Testis (tissue), 3 donors: ENCODE measurements around the gene NRF1. TPM values are rescaled to one million over a fixed set of nuclear protein-coding genes. Genes with fewer than 3 reads are reported as not detected.

ENCODE experiments used
- DNase-seq: peaks from one replicate; pipeline ENCODE4 v3.0.0-alpha.2; 2019
- H3K27ac ChIP-seq, 2 donors: fragments of 200-600 bp; sonication (generic); one replicate each; pipeline ENCODE4 v1.5.1; 2019
- H3K27me3 ChIP-seq: fragments of 200-600 bp; sonication (generic); one replicate; pipeline ENCODE4 v1.5.1; 2019
- H3K36me3 ChIP-seq: fragments of 200-600 bp; sonication (generic); one replicate; pipeline ENCODE4 v1.5.1; 2017; ENCODE audit warnings: low read depth; ENCODE audit errors: missing control alignments
- H3K4me1 ChIP-seq: fragments of 200-600 bp; sonication (generic); one replicate; pipeline ENCODE4 v1.5.1; 2019
- H3K4me3 ChIP-seq, 2 donors: fragments of 200-600 bp; sonication (generic); one replicate each; pipeline ENCODE4 v1.5.1; 2017 to 2019
- H3K9me3 ChIP-seq: fragments of 200-600 bp; sonication (generic); one replicate; pipeline ENCODE4 v1.5.1; 2017
- POLR2A ChIP-seq: fragments of 450-650 bp; IDR thresholded peaks from one replicate; pipeline ENCODE4 v1.6.1; 2017; ENCODE audit warnings: antibody characterized with exemption, mild to moderate bottlenecking, moderate library complexity
- WGBS, 2 donors: methylation state at CpG; one replicate each; pipeline ENCODE4 v1.1.5; 2018; 5-methylcytosine and 5-hydroxymethylcytosine counted together
- intact Hi-C: fragments of 100-400 bp; cut with DNase I; formaldehyde crosslinking; loops from one replicate; pipeline ENCODE4 v1.15.1; 2023; ENCODE audit warnings: low total_unique reads
- polyA plus RNA-seq: library from polyadenylated mRNA; stranded (reverse); fragments of 350-450 nt; fragmentation: Illumina TruSeq; extraction: RNeasy Lipid Tissue Mini Kit (QIAGEN cat#74804); gene quantifications from one replicate; pipeline ENCODE4 v1.2.3, GENCODE V29; 2014; ENCODE audit warnings: low read depth, low replicate concordance; ENCODE audit not compliant: insufficient read depth
- total RNA-seq, 2 donors: library from RNA; depleted of rRNA; stranded (reverse); fragments of >200 nt; gene quantifications; one replicate each; pipeline ENCODE4 v1.2.3, GENCODE V29; 2016
- TF ChIP-seq, protein P1 (sequence below), 3 experiments: fragments of 450-650 bp in 2 of 3; fragments of 200-600 bp in 1 of 3; sonication (generic) in 1 of 3; IDR thresholded peaks; one replicate each; pipeline ENCODE4 v1.5.1; 2016 to 2019; ENCODE audit warnings: antibody characterized with exemption in 3 of 3, mild to moderate bottlenecking in 2 of 3, moderate library complexity in 1 of 3

NRF1 gene
- total and polyA plus RNA-seq, 3 donors from 2014 or later = 16.9 to 41.6 (median 26.9) TPM

DNA sequence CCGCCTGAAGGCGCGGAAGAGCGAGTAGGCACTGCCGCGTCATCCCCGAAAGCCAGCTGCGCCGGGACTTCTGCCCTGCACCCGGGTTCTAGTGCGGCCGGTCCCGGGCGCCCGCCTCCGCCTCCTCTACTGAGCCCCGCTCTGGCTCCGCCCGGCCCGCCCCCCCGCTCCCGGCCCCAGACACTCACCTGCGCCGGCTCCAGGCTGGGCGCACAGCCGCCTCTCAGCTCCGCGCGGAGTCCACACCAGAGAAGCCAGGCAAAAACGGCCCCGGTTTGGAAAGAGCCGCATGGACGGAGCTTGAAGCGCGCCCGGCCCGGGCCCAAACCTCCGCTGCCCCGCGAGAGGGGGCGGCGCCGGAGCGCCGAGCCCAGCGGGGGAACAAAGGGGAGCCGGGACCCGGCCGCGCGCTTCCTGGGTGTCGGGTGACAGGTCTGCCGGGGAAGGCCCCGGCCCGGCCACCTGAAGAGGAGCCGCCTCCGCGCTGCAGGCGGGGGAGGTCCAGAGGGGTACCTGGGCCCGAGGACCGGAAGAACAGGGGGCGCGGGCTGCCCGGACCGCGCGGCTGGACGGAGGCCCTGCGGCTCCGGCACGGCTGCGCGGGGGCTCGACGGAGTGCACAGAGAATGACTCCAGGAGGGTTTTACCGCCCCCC, 168.2 kb downstream of the NRF1 start:
- peaks cover 10% of the 10 kb centered on the region for H3K27me3 ChIP-seq
- DNase-seq = no peak
- intact Hi-C loops = no loop called here
- H3K4me1 ChIP-seq = peaks cover 21% of the 10 kb centered on the region
- no peak for TF ChIP-seq POLR2A
- TF ChIP-seq, protein P1, sequence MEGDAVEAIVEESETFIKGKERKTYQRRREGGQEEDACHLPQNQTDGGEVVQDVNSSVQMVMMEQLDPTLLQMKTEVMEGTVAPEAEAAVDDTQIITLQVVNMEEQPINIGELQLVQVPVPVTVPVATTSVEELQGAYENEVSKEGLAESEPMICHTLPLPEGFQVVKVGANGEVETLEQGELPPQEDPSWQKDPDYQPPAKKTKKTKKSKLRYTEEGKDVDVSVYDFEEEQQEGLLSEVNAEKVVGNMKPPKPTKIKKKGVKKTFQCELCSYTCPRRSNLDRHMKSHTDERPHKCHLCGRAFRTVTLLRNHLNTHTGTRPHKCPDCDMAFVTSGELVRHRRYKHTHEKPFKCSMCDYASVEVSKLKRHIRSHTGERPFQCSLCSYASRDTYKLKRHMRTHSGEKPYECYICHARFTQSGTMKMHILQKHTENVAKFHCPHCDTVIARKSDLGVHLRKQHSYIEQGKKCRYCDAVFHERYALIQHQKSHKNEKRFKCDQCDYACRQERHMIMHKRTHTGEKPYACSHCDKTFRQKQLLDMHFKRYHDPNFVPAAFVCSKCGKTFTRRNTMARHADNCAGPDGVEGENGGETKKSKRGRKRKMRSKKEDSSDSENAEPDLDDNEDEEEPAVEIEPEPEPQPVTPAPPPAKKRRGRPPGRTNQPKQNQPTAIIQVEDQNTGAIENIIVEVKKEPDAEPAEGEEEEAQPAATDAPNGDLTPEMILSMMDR (IDR thresholded peaks at IDR 0.05) = no peak
- no peak overlapping the region for H3K27ac ChIP-seq
- H3K9me3 ChIP-seq = no peaks in the 10 kb centered on the region
- peak overlapping the region; percentile 19 to 55 for H3K4me3 ChIP-seq
- H3K36me3 ChIP-seq = no peaks in the 10 kb centered on the region
- WGBS, 2 donors = 0% methylated on average over 7 to 32 of the region's 76 CpGs

DNA sequence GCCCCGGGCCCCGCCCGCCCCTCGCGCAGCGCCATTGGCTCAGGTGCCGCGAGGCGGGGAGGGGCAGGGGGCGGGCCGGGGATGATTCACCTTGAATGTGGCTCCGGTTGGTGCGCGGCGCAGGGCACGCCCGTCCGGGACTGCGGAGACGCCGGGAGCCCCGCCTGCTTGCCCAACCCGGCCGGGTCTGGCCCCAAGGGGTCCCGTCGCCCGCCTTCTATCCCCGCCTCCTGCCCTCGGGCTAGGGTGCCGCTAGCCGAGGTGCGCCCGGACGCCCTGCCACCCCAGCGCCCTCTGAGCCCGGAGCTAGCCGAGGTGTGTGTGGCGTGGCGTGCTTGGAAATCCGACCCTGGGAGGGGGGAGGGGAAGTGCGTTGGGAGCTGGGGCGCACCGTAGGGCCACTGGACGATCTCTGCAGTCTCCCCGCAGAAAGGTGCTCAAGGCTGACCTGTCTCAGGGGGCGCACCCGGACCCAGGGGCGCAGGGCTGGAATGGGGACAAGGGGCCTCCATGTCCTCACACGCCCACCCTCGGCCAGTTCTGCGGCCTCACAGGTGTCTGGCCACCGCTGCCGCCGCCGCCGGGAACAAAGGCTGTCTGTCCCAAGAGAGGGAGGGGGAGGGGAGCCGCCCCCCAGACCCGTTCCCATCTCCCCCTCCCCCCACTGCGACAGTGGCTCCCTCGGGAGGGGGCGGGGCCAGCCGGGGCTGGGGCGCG, 168.9 kb downstream of the NRF1 start:
- peaks cover 21% of the 10 kb centered on the region for H3K4me1 ChIP-seq
- intact Hi-C loops = no loop called here
- peak; percentile 51 for DNase-seq
- no peaks in the 10 kb centered on the region for H3K36me3 ChIP-seq
- WGBS, 2 donors = 1% methylated on average over 42 of the region's 64 CpGs; no CpG with 5 or more reads in 1 of the 2 donors
- no peak overlapping the region for H3K27ac ChIP-seq
- H3K4me3 ChIP-seq = peak overlapping the region; percentile 19 to 55
- TF ChIP-seq POLR2A = no peak
- TF ChIP-seq, protein P1 (IDR thresholded peaks at IDR 0.05) = no peak
- H3K27me3 ChIP-seq = peaks cover 10% of the 10 kb centered on the region
- no peaks in the 10 kb centered on the region for H3K9me3 ChIP-seq

DNA sequence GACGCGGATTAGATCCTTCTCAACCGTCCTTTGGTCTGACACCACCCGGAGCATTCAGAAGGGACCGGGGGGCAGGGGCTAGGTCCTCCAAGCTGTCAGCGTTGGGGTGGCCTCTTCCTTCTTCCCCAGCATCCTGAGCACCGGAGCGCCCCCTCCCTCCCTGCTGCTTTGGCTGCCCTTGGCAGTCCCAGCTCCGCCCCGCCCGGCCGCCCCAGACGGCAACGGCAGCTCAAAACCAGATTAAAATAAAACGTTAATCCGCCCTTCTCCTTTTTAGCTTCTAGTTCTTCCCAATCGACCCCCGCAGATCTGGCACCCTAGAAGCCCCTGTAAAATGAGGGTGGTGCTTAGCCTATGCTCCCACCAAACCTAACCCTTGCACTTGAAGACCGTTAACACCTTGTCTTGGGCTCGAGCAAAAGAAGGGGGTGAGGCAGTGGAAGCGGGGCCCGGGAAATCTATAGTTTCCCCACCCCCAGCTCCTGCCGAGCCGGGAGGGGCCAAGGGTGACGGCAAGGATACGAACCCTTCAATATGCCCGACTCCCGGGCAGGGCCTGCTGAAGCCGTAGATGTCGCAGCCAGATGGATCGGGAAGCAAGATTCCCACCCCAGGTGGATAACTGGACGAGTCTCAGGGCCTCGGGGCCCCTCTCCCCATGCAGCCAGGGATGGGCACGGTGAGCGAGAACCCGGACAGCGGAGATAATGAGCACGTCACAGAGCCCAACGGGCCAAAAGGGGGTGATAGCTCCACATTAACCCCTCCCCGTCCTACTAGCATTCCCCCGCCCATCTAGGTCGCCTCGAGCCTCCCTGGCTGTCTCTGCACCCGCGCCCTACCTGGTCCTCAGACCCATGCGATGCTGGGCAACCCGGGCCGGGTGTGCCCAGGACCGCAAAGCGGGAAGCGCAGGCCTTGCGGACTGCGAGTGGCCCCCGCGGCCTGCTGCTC, 169.7 kb downstream of the NRF1 start:
- Histone ChIP-seq H3K27me3 (peaks cover 10% of the 10 kb centered on the region), H3K9me3 (no peaks in the 10 kb centered on the region), H3K27ac (no peak overlapping the region), H3K4me3 (peak overlapping the region; percentile 19 to 55), H3K36me3 (no peaks in the 10 kb centered on the region), H3K4me1 (peaks cover 21% of the 10 kb centered on the region)
- TF ChIP-seq, protein P1 (IDR thresholded peaks at IDR 0.05) = no peak
- no peak for TF ChIP-seq POLR2A
- intact Hi-C loops = no loop called here
- 2 to 3% methylated on average over 29 to 34 of the region's 55 CpGs for WGBS, 2 donors
- no peak for DNase-seq

DNA sequence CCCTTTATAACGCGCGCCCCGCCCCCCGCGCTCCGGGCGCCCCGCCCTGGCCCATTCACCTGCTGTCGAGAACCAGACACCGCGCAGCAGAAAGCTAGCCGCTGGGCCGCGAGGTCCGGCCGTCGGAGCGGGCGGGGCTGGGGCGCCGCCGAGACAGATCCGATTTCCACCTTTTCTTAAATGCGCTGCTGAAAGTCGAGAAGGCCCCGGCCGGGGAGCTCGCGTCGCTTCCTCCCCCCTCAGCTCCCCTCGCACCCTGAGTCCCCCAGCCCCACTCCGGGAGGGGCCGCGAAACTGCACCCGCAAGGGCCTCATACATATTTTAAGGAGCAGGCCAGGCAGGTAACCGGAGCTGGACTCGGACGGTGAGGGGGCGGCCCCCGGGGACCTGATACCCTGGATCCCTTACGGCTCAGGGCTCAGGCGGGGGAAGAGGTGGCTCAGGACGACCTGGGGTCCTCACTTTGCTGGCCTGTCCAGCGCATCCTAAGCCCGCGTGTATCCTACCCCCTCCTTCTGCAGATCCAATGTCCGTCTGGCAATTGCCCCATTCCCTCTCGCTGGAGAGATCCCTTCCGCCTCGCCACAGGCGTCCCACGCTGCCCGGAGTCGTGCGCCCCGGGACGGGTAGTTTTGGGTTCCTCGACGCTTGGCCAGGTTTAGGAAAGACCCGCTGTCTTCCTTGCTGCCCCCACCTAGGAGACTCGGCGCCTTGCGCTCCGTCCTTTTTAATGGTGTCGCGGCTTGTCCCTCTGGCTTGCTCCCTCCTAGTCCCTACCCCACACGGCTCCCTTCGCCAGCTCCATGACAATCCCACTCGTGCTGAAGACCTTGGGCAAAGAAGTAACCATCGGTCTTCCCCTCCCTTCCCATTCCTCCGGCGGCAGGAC, 170.7 kb downstream of the NRF1 start:
- peaks cover 21% of the 10 kb centered on the region for H3K4me1 ChIP-seq
- intact Hi-C loops = no loop called here
- H3K4me3 ChIP-seq = peak overlapping the region in 1 of 2 donors; percentile 55
- no peak for DNase-seq
- H3K36me3 ChIP-seq = no peaks in the 10 kb centered on the region
- peaks cover 10% of the 10 kb centered on the region for H3K27me3 ChIP-seq
- 3 to 4% methylated on average over 20 to 63 of the region's 73 CpGs for WGBS, 2 donors
- no peak overlapping the region for H3K27ac ChIP-seq
- H3K9me3 ChIP-seq = no peaks in the 10 kb centered on the region
- no peak for TF ChIP-seq POLR2A
- TF ChIP-seq, protein P1 (IDR thresholded peaks at IDR 0.05) = no peak
